NCI-H2107 treated with DMSO at 0.1 percent for 48 hours (cell line): ENCODE data around the gene LYSMD3.

Experiments
- DNase-seq: peaks from one replicate; lab custom pipeline; 2025; ENCODE audit not compliant: unreplicated experiment; lab: John Stamatoyannopoulos, UW

LYSMD3 gene

GRCh38 chr5:90483206-90483605 is 46.2 kb downstream of the LYSMD3 start:
- no peak for DNase-seq

GRCh38 chr5:90480699-90481098 is 48.7 kb downstream of the LYSMD3 start:
- DNase-seq: no peak

GRCh38 chr5:90479611-90480385 is 49.6 kb downstream of the LYSMD3 start:
- DNase-seq: no peak

GRCh38 chr5:90477621-90478215 is 51.7 kb downstream of the LYSMD3 start:
- DNase-seq: no peak

- no peak for DNase-seq
These were observed 52.3 kb downstream of the LYSMD3 start for GRCh38 chr5:90477073-90477472.

- no peak for DNase-seq
These were observed 53.0 kb downstream of the LYSMD3 start for GRCh38 chr5:90476391-90476790.

GRCh38 chr5:90475436-90475980 is 53.9 kb downstream of the LYSMD3 start:
- DNase-seq: no peak

- DNase-seq: peak; percentile 50
These were observed 54.9 kb downstream of the LYSMD3 start, which contains the start of the genes MBLAC2 and POLR3G for GRCh38 chr5:90474235-90475107. TSS of gene MBLAC2 (minus strand) at chr5:90474771. CDS start at chr5:90474292, 479 bp downstream. TSS of gene POLR3G (plus strand) at chr5:90474864. CDS start at chr5:90485568, 10,704 bp downstream.

GRCh38 chr5:90473396-90474234 is 55.8 kb downstream of the LYSMD3 start:
- DNase-seq: peak; percentile 31

GRCh38 chr5:90472783-90473395 is 56.5 kb downstream of the LYSMD3 start:
- peak; percentile 31 for DNase-seq
